Neutrophil (primary cell): ENCODE results near the gene TMEM143.

Experiments
- H3K27ac ChIP-seq: fragments of 200-600 bp; sonication (generic); 2 replicates; pipeline ENCODE4 v1.5.1; 2016; ENCODE audit warnings: mild to moderate bottlenecking, moderate library complexity
- H3K27me3 ChIP-seq: fragments of 200-600 bp; sonication (generic); 2 replicates; pipeline ENCODE4 v1.6.0; 2016; ENCODE audit warnings: mild to moderate bottlenecking
- H3K36me3 ChIP-seq: fragments of 200-600 bp; sonication (generic); 2 replicates; pipeline ENCODE4 v1.5.1; 2017
- H3K4me1 ChIP-seq, 2 experiments: fragments of 200-600 bp in 1 of 2; sonication (generic) in 1 of 2; 1 replicate in 1 of 2; 2 replicates in 1 of 2; pipeline versions ENCODE4 v1.5.1 to v1.6.1; 2013 to 2016; ENCODE audit warnings: low read depth in 1 of 2, low read length in 1 of 2, mild to moderate bottlenecking in 1 of 2, moderate library complexity in 1 of 2; ENCODE audit not compliant: control insufficient read depth in 1 of 2, insufficient read depth in 1 of 2
- H3K4me3 ChIP-seq, 2 experiments: fragments of 200-600 bp in 1 of 2; sonication (generic) in 1 of 2; 1 replicate in 1 of 2; 2 replicates in 1 of 2; pipeline ENCODE4 v1.5.1; 2013 to 2016; ENCODE audit warnings: low read depth in 1 of 2, low read length in 1 of 2, mild to moderate bottlenecking in 1 of 2, moderate library complexity in 1 of 2
- H3K9me3 ChIP-seq: fragments of 200-600 bp; sonication (generic); 2 replicates; pipeline ENCODE4 v1.5.1; 2016
- CTCF ChIP-seq: fragments of 200-600 bp; sonication (generic); IDR thresholded peaks from 2 replicates; pipeline ENCODE4 v1.5.1; 2016; ENCODE audit warnings: antibody characterized with exemption

TMEM143 gene

GRCh38 chr19:48385461-48386087 is 21.8 kb upstream of the TMEM143 start:
- Histone ChIP-seq H3K4me3 (no peak overlapping the region), H3K4me1 (peaks cover 4 to 5% of the 10 kb centered on the region in 2 experiments), H3K36me3 (peaks cover 66% of the 10 kb centered on the region), H3K27me3 (no peaks in the 10 kb centered on the region), H3K27ac (no peak overlapping the region), H3K9me3 (no peaks in the 10 kb centered on the region)
- TF ChIP-seq CTCF, result no peak

- Histone ChIP-seq H3K27me3 (no peaks in the 10 kb centered on the region), H3K9me3 (no peaks in the 10 kb centered on the region), H3K4me3 (no peak overlapping the region), H3K27ac (no peak overlapping the region), H3K4me1 (no peaks in the 10 kb centered on the region), H3K36me3 (peaks cover 50% of the 10 kb centered on the region)
- TF ChIP-seq CTCF, result no peak
These were observed 18.5 kb upstream of the TMEM143 start for GRCh38 chr19:48382286-48382685.

GRCh38 chr19:48381178-48381950 is 17.6 kb upstream of the TMEM143 start:
- Histone ChIP-seq H3K4me1 (no peaks in the 10 kb centered on the region), H3K27me3 (no peaks in the 10 kb centered on the region), H3K27ac (no peak overlapping the region), H3K9me3 (no peaks in the 10 kb centered on the region), H3K4me3 (no peak overlapping the region), H3K36me3 (peaks cover 47% of the 10 kb centered on the region)
- no peak for TF ChIP-seq CTCF

GRCh38 chr19:48379058-48379457 is 15.3 kb upstream of the TMEM143 start:
- Histone ChIP-seq H3K4me3 (no peak overlapping the region), H3K27me3 (no peaks in the 10 kb centered on the region), H3K36me3 (peaks cover 26% of the 10 kb centered on the region), H3K9me3 (no peaks in the 10 kb centered on the region), H3K27ac (no peak overlapping the region), H3K4me1 (no peaks in the 10 kb centered on the region)
- TF ChIP-seq CTCF, result no peak

GRCh38 chr19:48378194-48378570 is 14.4 kb upstream of the TMEM143 start:
- no peak overlapping the region for H3K4me3 ChIP-seq
- no peak for TF ChIP-seq CTCF
- peaks cover 17% of the 10 kb centered on the region for H3K36me3 ChIP-seq
- H3K27me3 ChIP-seq, result no peaks in the 10 kb centered on the region
- no peak overlapping the region for H3K27ac ChIP-seq
- no peaks in the 10 kb centered on the region for H3K4me1 ChIP-seq
- no peaks in the 10 kb centered on the region for H3K9me3 ChIP-seq
